Measurements from ENCODE around the gene METTL25B.

METTL25B gene

GRCh38 chr1:156733989-156734584, 5.8 kb downstream of the METTL25B start:
- TF ChIP-seq, protein P1, sequence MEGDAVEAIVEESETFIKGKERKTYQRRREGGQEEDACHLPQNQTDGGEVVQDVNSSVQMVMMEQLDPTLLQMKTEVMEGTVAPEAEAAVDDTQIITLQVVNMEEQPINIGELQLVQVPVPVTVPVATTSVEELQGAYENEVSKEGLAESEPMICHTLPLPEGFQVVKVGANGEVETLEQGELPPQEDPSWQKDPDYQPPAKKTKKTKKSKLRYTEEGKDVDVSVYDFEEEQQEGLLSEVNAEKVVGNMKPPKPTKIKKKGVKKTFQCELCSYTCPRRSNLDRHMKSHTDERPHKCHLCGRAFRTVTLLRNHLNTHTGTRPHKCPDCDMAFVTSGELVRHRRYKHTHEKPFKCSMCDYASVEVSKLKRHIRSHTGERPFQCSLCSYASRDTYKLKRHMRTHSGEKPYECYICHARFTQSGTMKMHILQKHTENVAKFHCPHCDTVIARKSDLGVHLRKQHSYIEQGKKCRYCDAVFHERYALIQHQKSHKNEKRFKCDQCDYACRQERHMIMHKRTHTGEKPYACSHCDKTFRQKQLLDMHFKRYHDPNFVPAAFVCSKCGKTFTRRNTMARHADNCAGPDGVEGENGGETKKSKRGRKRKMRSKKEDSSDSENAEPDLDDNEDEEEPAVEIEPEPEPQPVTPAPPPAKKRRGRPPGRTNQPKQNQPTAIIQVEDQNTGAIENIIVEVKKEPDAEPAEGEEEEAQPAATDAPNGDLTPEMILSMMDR (IDR thresholded peaks at IDR 0.05), result no peak
- no peak for TF ChIP-seq ZFX (IDR thresholded peaks at IDR 0.05; ENCODE audit: borderline replicate concordance)
- peak overlapping the region; percentile 22 for H3K27ac ChIP-seq

DNA sequence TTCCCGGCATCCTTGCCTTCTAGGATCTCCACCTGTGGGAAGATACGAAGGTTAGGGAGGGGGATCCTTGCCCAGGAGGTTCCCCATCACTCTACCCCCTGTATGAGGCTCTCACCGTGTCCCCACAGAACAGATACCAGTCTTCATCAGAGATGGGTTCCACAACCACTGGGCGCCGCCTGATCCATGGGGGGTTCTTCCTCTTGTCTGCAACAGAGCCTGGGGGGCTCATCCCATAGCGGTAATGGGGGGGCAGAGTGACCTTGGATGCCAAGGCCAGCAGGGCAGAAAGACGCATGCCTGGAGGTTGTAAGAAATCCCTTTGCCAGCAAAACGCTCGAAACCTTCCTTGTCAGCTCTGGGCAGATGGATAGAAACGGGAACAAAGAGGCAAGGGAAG, 10.1 kb downstream of the METTL25B start:
- H3K27ac ChIP-seq, result peak overlapping the region; percentile 7; the same call in 1 of the 2 replicates
- TF ChIP-seq ZFX (IDR thresholded peaks at IDR 0.05; ENCODE audit: borderline replicate concordance), result no peak
- TF ChIP-seq, protein P1 (IDR thresholded peaks at IDR 0.05), result no peak

- TF ChIP-seq, protein P1 (IDR thresholded peaks at IDR 0.05), result no peak
- TF ChIP-seq ZFX (IDR thresholded peaks at IDR 0.05; ENCODE audit: borderline replicate concordance), result no peak
- H3K27ac ChIP-seq, result peak overlapping the region; percentile 92; the same call in 1 of the 2 replicates
These were observed 10.6 kb downstream of the METTL25B start for GRCh38 chr1:156738916-156739315.

- H3K27ac ChIP-seq, result peak overlapping the region; percentile 92
- TF ChIP-seq, protein P1 (IDR thresholded peaks at IDR 0.05), result no peak
- no peak for TF ChIP-seq ZFX (IDR thresholded peaks at IDR 0.05; ENCODE audit: borderline replicate concordance)
These were observed 12.0 kb downstream of the METTL25B start for GRCh38 chr1:156740237-156740740.

- H3K27ac ChIP-seq, result peak within 1 kb of the TSS; percentile 92
- TF ChIP-seq ZFX (IDR thresholded peaks at IDR 0.05; ENCODE audit: borderline replicate concordance), result no peak
- TF ChIP-seq, protein P1 (IDR thresholded peaks at IDR 0.05), result no peak
These were observed 12.6 kb downstream of the METTL25B start, which contains the start of gene MRPL24 for GRCh38 chr1:156740741-156741480. Gene MRPL24, minus strand, starts transcription at chr1:156741088. Its CDS starts 2,384 bp downstream, at chr1:156738704.

DNA sequence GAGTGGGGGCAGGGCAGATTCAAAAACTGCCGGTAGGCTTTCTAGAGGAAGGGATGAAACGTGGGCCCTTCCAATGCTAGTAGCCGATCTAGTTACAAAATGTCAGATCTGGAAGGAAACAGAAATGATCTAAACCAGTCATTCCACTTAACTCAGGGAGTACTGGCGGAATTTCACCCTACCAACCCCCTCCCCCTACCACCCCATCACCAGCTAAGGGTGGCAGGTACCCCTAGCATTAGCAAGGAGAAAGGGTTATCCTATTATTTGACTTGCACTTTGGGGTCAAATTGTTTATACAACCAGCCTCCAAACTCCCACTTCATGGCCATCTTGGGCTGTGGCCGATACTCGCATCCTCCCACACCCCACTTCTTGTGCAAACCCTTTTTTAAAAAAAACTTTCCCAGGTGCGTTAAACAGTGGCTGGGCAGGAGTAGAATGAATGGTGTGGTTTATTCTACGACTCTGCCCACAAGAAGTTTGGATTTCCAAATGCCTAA, 13.3 kb downstream of the METTL25B start:
- no peak for TF ChIP-seq ZFX (IDR thresholded peaks at IDR 0.05; ENCODE audit: borderline replicate concordance)
- TF ChIP-seq, protein P1 (IDR thresholded peaks at IDR 0.05), result no peak
- peak overlapping the region; percentile 92 for H3K27ac ChIP-seq

Measured in 22Rv1 (cell line).